ENCODE data around the gene VASN. TPM values are rescaled to one million over a fixed set of nuclear protein-coding genes. Genes with fewer than 3 reads are reported as not detected.
"Not testable (repeated sequence)": the region's sequence is repeated elsewhere in the genome, so short reads cannot be mapped to it uniquely, and the experiment has no call there.

The VASN gene
- total RNA-seq, 1 donor from 2014 or later: 31.5 TPM

GRCh38 chr16:4337540-4338088, 34.0 kb upstream of the VASN start:
- no peak for DNase-seq (ENCODE audit: low spot score)

- DNase-seq (ENCODE audit: low spot score): no peak
Observed at GRCh38 chr16:4338125-4338582, 33.5 kb upstream of the VASN start.

- no peak for DNase-seq (ENCODE audit: low spot score)
Observed at GRCh38 chr16:4338712-4339299, 32.8 kb upstream of the VASN start.

GRCh38 chr16:4339455-4339854, 32.2 kb upstream of the VASN start:
- no peak for DNase-seq (ENCODE audit: low spot score)

- no peak for DNase-seq (ENCODE audit: low spot score)
Observed at GRCh38 chr16:4339909-4340308, 31.7 kb upstream of the VASN start.

- DNase-seq (ENCODE audit: low spot score): no peak
Observed at GRCh38 chr16:4340443-4340842, 31.2 kb upstream of the VASN start.

- no peak for DNase-seq (ENCODE audit: low spot score)
Observed at GRCh38 chr16:4341250-4341649, 30.4 kb upstream of the VASN start.

GRCh38 chr16:4342866-4343744, 28.5 kb upstream of the VASN start:
- no peak for DNase-seq (ENCODE audit: low spot score)

- not testable (repeated sequence) for DNase-seq (ENCODE audit: low spot score)
Observed at GRCh38 chr16:4344300-4344982, 27.2 kb upstream of the VASN start.

GRCh38 chr16:4344983-4345835, 26.4 kb upstream of the VASN start:
- no peak for DNase-seq (ENCODE audit: low spot score)

GRCh38 chr16:4345836-4346781, 25.5 kb upstream of the VASN start:
- DNase-seq (ENCODE audit: low spot score): no peak

GRCh38 chr16:4347010-4347409, 24.6 kb upstream of the VASN start:
- no peak for DNase-seq (ENCODE audit: low spot score)

GRCh38 chr16:4347765-4348509, 23.7 kb upstream of the VASN start:
- no peak for DNase-seq (ENCODE audit: low spot score)

GRCh38 chr16:4349332-4349731, 22.3 kb upstream of the VASN start:
- no peak for DNase-seq (ENCODE audit: low spot score)

- no peak for DNase-seq (ENCODE audit: low spot score)
Observed at GRCh38 chr16:4350365-4350786, 21.3 kb upstream of the VASN start.

GRCh38 chr16:4350787-4351659, 20.6 kb upstream of the VASN start, which contains the start of gene PAM16:
PAM16 (minus strand) TSS chr16:4351321; CDS start chr16:4351234, 87 bp downstream.
- peak; percentile 95 for DNase-seq (ENCODE audit: low spot score)

GRCh38 chr16:4351880-4352279, 19.8 kb upstream of the VASN start:
- no peak for DNase-seq (ENCODE audit: low spot score)

GRCh38 chr16:4352843-4353242, 18.8 kb upstream of the VASN start:
- no peak for DNase-seq (ENCODE audit: low spot score)

Data from mucosa of gallbladder (tissue), 1 donor.